Nephron (organoid): ENCODE measurements around the gene ALPK3.

Experiments
- H3K27ac Mint-ChIP-seq, 3 experiments: 2 replicates each; pipeline ENCODE4 v1.8.0; 2020; ENCODE audit warnings: mixed read lengths in 3 of 3, mild to moderate bottlenecking in 2 of 3, moderate library complexity in 1 of 3
- H3K27me3 Mint-ChIP-seq: 2 replicates; pipeline ENCODE4 v1.8.0; 2021; ENCODE audit warnings: low read depth, mild to moderate bottlenecking, moderate library complexity, mixed read lengths
- H3K36me3 Mint-ChIP-seq: 2 replicates; pipeline ENCODE4 v1.8.0; 2020; ENCODE audit warnings: low read depth, mixed read lengths
- H3K4me1 Mint-ChIP-seq: 2 replicates; pipeline ENCODE4 v1.8.0; 2020; ENCODE audit warnings: mixed read lengths
- H3K4me3 Mint-ChIP-seq, 3 experiments: 2 replicates each; pipeline ENCODE4 v1.8.0; 2020; ENCODE audit warnings: mild to moderate bottlenecking in 3 of 3, mixed read lengths in 3 of 3, moderate library complexity in 2 of 3
- H3K9me3 Mint-ChIP-seq: 2 replicates; pipeline ENCODE4 v1.8.0; 2020; ENCODE audit warnings: mixed read lengths
- TF ChIP-seq, protein P1 (sequence below), 3 experiments: fragments of 200-600 bp; sonication (generic); IDR thresholded peaks; one replicate each; pipeline ENCODE4 v1.5.0; 2021; ENCODE audit warnings: antibody characterized with exemption in 3 of 3; ENCODE audit not compliant: unreplicated experiment in 3 of 3

ALPK3 gene

GRCh38 chr15:84788500-84788899, 28.7 kb upstream of the ALPK3 start:
- Mint-ChIP-seq H3K27ac (peak overlapping the region in 1 of 3 experiments; percentile 32), H3K4me3 (no peak overlapping the region), H3K9me3 (no peaks in the 10 kb centered on the region), H3K36me3 (peaks cover 77% of the 10 kb centered on the region), H3K4me1 (peaks cover 18% of the 10 kb centered on the region), H3K27me3 (no peaks in the 10 kb centered on the region)
- TF ChIP-seq, protein P1, sequence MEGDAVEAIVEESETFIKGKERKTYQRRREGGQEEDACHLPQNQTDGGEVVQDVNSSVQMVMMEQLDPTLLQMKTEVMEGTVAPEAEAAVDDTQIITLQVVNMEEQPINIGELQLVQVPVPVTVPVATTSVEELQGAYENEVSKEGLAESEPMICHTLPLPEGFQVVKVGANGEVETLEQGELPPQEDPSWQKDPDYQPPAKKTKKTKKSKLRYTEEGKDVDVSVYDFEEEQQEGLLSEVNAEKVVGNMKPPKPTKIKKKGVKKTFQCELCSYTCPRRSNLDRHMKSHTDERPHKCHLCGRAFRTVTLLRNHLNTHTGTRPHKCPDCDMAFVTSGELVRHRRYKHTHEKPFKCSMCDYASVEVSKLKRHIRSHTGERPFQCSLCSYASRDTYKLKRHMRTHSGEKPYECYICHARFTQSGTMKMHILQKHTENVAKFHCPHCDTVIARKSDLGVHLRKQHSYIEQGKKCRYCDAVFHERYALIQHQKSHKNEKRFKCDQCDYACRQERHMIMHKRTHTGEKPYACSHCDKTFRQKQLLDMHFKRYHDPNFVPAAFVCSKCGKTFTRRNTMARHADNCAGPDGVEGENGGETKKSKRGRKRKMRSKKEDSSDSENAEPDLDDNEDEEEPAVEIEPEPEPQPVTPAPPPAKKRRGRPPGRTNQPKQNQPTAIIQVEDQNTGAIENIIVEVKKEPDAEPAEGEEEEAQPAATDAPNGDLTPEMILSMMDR (IDR thresholded peaks at IDR 0.05; ENCODE audit: unreplicated experiment in 3 of 3) = no peak

GRCh38 chr15:84789762-84790161, 27.4 kb upstream of the ALPK3 start:
- Mint-ChIP-seq H3K9me3 (no peaks in the 10 kb centered on the region), H3K4me1 (peaks cover 18% of the 10 kb centered on the region), H3K36me3 (peaks cover 78% of the 10 kb centered on the region), H3K27me3 (no peaks in the 10 kb centered on the region), H3K27ac (peak overlapping the region in 1 of 3 experiments; percentile 20), H3K4me3 (no peak overlapping the region)
- TF ChIP-seq, protein P1 (IDR thresholded peaks at IDR 0.05; ENCODE audit: unreplicated experiment in 3 of 3) = no peak

- no peaks in the 10 kb centered on the region for H3K9me3 Mint-ChIP-seq
- peaks cover 76% of the 10 kb centered on the region for H3K36me3 Mint-ChIP-seq
- no peak overlapping the region for H3K27ac Mint-ChIP-seq
- no peak overlapping the region for H3K4me3 Mint-ChIP-seq
- H3K27me3 Mint-ChIP-seq = no peaks in the 10 kb centered on the region
- peaks cover 18% of the 10 kb centered on the region for H3K4me1 Mint-ChIP-seq
- TF ChIP-seq, protein P1 (IDR thresholded peaks at IDR 0.05; ENCODE audit: unreplicated experiment in 3 of 3) = no peak
These were observed 26.5 kb upstream of the ALPK3 start for GRCh38 chr15:84790676-84791075.

- H3K27ac Mint-ChIP-seq = peak overlapping the region; percentile 10 to 35 (median 22)
- H3K9me3 Mint-ChIP-seq = no peaks in the 10 kb centered on the region
- H3K36me3 Mint-ChIP-seq = peaks cover 73% of the 10 kb centered on the region
- H3K27me3 Mint-ChIP-seq = no peaks in the 10 kb centered on the region
- no peak overlapping the region for H3K4me3 Mint-ChIP-seq
- TF ChIP-seq, protein P1 (IDR thresholded peaks at IDR 0.05; ENCODE audit: unreplicated experiment in 3 of 3) = no peak
- peaks cover 18% of the 10 kb centered on the region for H3K4me1 Mint-ChIP-seq
These were observed 25.4 kb upstream of the ALPK3 start for GRCh38 chr15:84791763-84792162.

- Mint-ChIP-seq H3K27ac (no peak overlapping the region), H3K36me3 (peaks cover 70% of the 10 kb centered on the region), H3K9me3 (no peaks in the 10 kb centered on the region), H3K4me1 (peaks cover 8% of the 10 kb centered on the region), H3K4me3 (no peak overlapping the region), H3K27me3 (no peaks in the 10 kb centered on the region)
- TF ChIP-seq, protein P1 (IDR thresholded peaks at IDR 0.05; ENCODE audit: unreplicated experiment in 3 of 3) = no peak
These were observed 23.6 kb upstream of the ALPK3 start for GRCh38 chr15:84793431-84794161.

DNA sequence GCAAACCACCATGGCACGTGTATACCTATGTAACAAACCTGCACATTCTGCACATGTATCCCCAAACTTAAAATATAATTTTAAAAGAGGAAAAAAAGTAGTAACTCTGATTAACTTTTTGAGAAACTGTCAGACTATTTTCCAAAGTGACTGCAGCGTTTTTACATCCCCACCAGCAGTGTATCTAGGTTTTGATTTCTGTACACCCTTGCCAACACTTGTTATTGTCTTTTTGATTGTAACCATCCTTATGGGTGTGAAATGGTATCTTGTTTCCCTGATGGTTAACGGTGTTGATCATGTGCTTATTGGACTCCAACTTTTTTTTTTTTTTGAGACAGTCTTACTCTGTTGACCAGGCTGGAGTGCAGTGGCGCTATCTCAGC, 23.0 kb upstream of the ALPK3 start:
- no peak overlapping the region for H3K27ac Mint-ChIP-seq
- H3K9me3 Mint-ChIP-seq = no peaks in the 10 kb centered on the region
- TF ChIP-seq, protein P1 (IDR thresholded peaks at IDR 0.05; ENCODE audit: unreplicated experiment in 3 of 3) = no peak
- peaks cover 8% of the 10 kb centered on the region for H3K4me1 Mint-ChIP-seq
- no peak overlapping the region for H3K4me3 Mint-ChIP-seq
- peaks cover 71% of the 10 kb centered on the region for H3K36me3 Mint-ChIP-seq
- no peaks in the 10 kb centered on the region for H3K27me3 Mint-ChIP-seq
